ENCODE data around the gene ASZ1. TPM values are rescaled to one million over a fixed set of nuclear protein-coding genes. Genes with fewer than 3 reads are reported as not detected.
"Not testable (repeated sequence)": the region's sequence is repeated elsewhere in the genome, so short reads cannot be mapped to it uniquely, and the experiment has no call there.

Gene ASZ1
- polyA plus RNA-seq, 1 donor from 2014 or later = not detected

DNA sequence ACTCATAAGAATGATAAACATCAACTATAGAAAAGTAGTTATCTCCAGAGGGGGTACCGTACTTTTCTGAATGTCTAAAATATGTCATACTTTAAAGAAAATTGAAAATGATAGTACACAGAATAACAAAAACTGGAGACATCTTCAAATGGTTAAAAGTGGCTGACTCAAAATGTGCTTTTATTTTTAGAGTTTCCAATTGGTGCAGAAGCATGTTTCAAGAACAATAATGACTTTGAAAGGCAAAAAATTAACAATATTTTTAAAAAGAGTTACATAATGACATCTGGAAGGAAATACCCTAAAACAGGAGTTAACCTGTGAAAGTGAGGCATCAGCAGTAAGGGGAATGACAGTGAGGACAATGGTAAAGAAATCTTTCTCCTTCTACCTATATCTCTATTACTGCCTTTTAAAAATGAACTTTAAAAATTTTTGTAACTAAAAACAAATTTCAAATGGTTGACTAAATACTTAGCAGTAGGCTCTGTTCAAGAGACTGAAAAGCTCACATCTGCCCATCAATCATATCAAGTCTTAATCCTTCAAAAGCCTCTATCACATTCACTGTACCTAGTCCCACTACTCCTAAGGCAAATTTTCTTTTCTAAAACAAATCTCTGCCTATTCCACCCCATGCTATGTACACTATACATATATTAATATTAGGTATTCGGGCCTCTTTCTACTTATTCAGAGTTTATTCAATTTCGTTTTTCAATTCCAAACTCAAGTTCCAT is 3.0 kb downstream of the ASZ1 start:
- no peaks in the 10 kb centered on the region for H3K9me2 ChIP-seq (ENCODE audit: insufficient read depth, low read length)
- H4K20me1 ChIP-seq (ENCODE audit: insufficient read depth) = no peaks in the 10 kb centered on the region
- H3K79me2 ChIP-seq (replicated peaks; ENCODE audit: insufficient read depth, low read length) = no peaks in the 10 kb centered on the region
- no peak overlapping the region for H2AFZ ChIP-seq (ENCODE audit: low read depth, low read length)
- no peak overlapping the region for H3K9ac ChIP-seq (ENCODE audit: low read length)
- H3K27me3 ChIP-seq (ENCODE audit: insufficient read depth, low read depth, low read length) = no peaks in the 10 kb centered on the region
- no peak for TF ChIP-seq POLR2AphosphoS5 (IDR thresholded peaks at IDR 0.05)
- TF ChIP-seq TAF1 (IDR thresholded peaks at IDR 0.05; ENCODE audit: low read depth) = no peak
- no peak for TF ChIP-seq SMC3 (conservative IDR thresholded peaks at IDR 0.05; ENCODE audit: poor library complexity)
- TF ChIP-seq, protein P1, sequence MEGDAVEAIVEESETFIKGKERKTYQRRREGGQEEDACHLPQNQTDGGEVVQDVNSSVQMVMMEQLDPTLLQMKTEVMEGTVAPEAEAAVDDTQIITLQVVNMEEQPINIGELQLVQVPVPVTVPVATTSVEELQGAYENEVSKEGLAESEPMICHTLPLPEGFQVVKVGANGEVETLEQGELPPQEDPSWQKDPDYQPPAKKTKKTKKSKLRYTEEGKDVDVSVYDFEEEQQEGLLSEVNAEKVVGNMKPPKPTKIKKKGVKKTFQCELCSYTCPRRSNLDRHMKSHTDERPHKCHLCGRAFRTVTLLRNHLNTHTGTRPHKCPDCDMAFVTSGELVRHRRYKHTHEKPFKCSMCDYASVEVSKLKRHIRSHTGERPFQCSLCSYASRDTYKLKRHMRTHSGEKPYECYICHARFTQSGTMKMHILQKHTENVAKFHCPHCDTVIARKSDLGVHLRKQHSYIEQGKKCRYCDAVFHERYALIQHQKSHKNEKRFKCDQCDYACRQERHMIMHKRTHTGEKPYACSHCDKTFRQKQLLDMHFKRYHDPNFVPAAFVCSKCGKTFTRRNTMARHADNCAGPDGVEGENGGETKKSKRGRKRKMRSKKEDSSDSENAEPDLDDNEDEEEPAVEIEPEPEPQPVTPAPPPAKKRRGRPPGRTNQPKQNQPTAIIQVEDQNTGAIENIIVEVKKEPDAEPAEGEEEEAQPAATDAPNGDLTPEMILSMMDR (IDR thresholded peaks at IDR 0.05; ENCODE audit: poor library complexity, severe bottlenecking) = no peak
- TF ChIP-seq, protein P2, sequence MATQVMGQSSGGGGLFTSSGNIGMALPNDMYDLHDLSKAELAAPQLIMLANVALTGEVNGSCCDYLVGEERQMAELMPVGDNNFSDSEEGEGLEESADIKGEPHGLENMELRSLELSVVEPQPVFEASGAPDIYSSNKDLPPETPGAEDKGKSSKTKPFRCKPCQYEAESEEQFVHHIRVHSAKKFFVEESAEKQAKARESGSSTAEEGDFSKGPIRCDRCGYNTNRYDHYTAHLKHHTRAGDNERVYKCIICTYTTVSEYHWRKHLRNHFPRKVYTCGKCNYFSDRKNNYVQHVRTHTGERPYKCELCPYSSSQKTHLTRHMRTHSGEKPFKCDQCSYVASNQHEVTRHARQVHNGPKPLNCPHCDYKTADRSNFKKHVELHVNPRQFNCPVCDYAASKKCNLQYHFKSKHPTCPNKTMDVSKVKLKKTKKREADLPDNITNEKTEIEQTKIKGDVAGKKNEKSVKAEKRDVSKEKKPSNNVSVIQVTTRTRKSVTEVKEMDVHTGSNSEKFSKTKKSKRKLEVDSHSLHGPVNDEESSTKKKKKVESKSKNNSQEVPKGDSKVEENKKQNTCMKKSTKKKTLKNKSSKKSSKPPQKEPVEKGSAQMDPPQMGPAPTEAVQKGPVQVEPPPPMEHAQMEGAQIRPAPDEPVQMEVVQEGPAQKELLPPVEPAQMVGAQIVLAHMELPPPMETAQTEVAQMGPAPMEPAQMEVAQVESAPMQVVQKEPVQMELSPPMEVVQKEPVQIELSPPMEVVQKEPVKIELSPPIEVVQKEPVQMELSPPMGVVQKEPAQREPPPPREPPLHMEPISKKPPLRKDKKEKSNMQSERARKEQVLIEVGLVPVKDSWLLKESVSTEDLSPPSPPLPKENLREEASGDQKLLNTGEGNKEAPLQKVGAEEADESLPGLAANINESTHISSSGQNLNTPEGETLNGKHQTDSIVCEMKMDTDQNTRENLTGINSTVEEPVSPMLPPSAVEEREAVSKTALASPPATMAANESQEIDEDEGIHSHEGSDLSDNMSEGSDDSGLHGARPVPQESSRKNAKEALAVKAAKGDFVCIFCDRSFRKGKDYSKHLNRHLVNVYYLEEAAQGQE (IDR thresholded peaks at IDR 0.05; ENCODE audit: borderline replicate concordance) = no peak
- no peak for TF ChIP-seq MXI1 (conservative IDR thresholded peaks at IDR 0.05; ENCODE audit: poor library complexity, severe bottlenecking)
- no peak for TF ChIP-seq EZH2 (IDR thresholded peaks at IDR 0.05; ENCODE audit: borderline replicate concordance, insufficient read depth, low read length, poor library complexity, severe bottlenecking)
- TF ChIP-seq EP300 (conservative IDR thresholded peaks at IDR 0.05; ENCODE audit: poor library complexity, severe bottlenecking) = no peak
- TF ChIP-seq RAD21 (conservative IDR thresholded peaks at IDR 0.05) = no peak
- no peak overlapping the region for H3K4me3 ChIP-seq (ENCODE audit: low read length)
- H3K4me2 ChIP-seq (ENCODE audit: low read length) = no peak overlapping the region
- no peak overlapping the region for H3K27ac ChIP-seq (ENCODE audit: low read length)
- H3K9me3 ChIP-seq (ENCODE audit: low read length) = no peaks in the 10 kb centered on the region
- H3F3A ChIP-seq (ENCODE audit: insufficient read depth, low read length, poor library complexity, severe bottlenecking) = no peaks in the 10 kb centered on the region
- no peaks in the 10 kb centered on the region for H3K36me3 ChIP-seq (ENCODE audit: insufficient read depth, low read length)

DNA sequence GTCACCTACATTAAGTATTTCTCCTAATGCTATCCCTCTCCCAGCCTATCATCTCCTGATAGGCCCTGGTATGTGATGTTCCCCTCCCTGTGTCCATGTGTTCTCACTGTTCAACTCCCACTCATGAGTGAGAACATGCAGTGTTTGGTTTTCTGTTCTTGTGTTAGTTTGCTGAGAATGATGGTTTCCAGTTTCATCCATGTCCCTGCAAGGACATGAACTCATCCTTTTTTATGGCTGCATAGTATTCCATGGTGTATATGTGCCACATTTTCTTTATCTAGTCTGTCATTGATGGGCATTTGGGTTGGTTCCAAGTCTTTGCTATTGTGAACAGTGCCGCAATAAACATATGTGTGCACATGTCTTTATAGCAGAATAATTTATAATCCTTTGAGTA is 12.7 kb downstream of the ASZ1 start:
- not testable (repeated sequence) for H3K36me3 ChIP-seq (ENCODE audit: insufficient read depth, low read length); H4K20me1 ChIP-seq (ENCODE audit: insufficient read depth); H2AFZ ChIP-seq (ENCODE audit: low read depth, low read length)

More for the DNA sequence above, 12.7 kb downstream of the ASZ1 start:
- H3K9ac ChIP-seq (ENCODE audit: low read length); H3K4me2 ChIP-seq (ENCODE audit: low read length); H3K4me3 ChIP-seq (ENCODE audit: low read length); H3F3A ChIP-seq (ENCODE audit: insufficient read depth, low read length, poor library complexity, severe bottlenecking); H3K9me3 ChIP-seq (ENCODE audit: low read length); H3K27me3 ChIP-seq (ENCODE audit: insufficient read depth, low read depth, low read length); H3K79me2 ChIP-seq (replicated peaks; ENCODE audit: insufficient read depth, low read length); H3K9me2 ChIP-seq (ENCODE audit: insufficient read depth, low read length); H3K27ac ChIP-seq (ENCODE audit: low read length): not testable (repeated sequence)

All from neural cell (in vitro differentiated cells).